ENCODE measurements around the gene ANGPTL8. TPM values are rescaled to one million over a fixed set of nuclear protein-coding genes. Genes with fewer than 3 reads are reported as not detected.
A peak's percentile ranks its signal among the peaks of the same experiment; 100 is the strongest.

The ANGPTL8 gene
- total and polyA plus RNA-seq, 5 experiments from 2014 or later = not detected

DNA sequence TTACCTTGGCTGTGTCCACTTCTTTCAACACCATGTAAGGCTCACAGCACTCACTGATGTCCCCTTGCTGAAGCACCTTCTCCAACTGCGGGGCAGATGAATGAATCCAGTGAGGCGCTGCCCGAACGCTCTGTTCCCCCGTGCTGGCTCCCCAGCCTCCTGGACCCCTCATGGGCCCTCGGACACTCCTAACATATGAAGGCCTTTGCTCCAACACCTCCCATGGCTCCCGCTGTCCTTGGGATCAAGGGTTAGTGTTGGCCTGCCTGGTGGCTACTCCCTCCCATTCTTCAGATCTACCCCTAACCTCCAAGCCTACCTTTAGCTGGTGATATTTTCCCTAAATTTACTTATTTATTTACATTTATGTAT lies 4.4 kb downstream of the ANGPTL8 start:
- H3K27me3 Mint-ChIP-seq = peaks cover 12 to 69% (median 33%) of the 10 kb centered on the region in 5 donors
- peaks cover 3 to 4% (median 3%) of the 10 kb centered on the region in 3 donors for H3K36me3 Mint-ChIP-seq
- H3K9me3 Mint-ChIP-seq = peaks cover 0 to 10% (median 4%) of the 10 kb centered on the region in 9 donors
- ATAC-seq = no peak
- peak overlapping the region in 5 of 10 donors; percentile 8 to 67 (median 39) for H3K4me3 Mint-ChIP-seq
- H3K27ac Mint-ChIP-seq = no peak overlapping the region
- DNase-seq = no peak
- H3K4me1 Mint-ChIP-seq = peaks cover 5 to 8% (median 5%) of the 10 kb centered on the region in 4 donors
- POLR2A ChIA-PET = no interaction called here

DNA sequence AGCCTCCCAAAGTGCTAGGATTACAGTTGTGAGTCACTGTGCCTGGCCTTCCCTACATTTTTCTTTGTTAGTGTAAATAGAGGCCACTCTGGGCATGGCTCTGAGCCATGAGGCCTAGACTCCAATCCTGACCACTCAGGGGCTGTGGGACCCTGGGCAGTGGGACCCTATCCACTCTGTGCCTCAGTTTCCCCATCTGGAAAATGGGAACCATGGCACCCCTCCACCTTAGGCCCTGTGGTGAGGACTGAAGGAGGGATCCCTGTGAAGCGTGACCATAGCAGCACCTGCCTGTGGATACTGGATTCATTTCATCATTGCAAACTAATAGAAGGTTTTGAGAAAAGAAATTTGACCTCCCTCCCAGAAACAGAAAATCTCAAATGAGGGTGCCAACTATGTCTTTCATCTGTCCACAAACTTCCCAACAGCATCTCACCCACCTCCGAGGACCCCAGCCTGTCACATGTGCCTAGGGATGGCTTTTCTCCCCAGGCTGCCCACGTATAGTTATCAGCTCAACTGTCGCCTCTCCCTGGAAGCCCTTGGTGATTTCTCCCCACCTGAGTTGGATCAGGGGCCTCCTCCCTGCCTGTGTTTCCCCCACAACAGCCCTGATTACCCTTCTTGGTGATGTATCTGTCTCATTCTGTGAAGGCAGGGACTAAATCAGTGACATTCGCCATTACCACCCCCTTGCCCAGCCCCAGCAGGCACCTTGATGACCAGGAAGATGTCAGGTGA lies 5.6 kb downstream of the ANGPTL8 start:
- no peak for ATAC-seq
- H3K4me3 Mint-ChIP-seq = no peak overlapping the region
- H3K27ac Mint-ChIP-seq = no peak overlapping the region
- POLR2A ChIA-PET = no interaction called here
- H3K36me3 Mint-ChIP-seq = peaks cover 0 to 3% (median 0%) of the 10 kb centered on the region in 3 donors
- H3K4me1 Mint-ChIP-seq = peaks cover 5 to 8% (median 5%) of the 10 kb centered on the region in 4 donors
- no peak for DNase-seq
- no peaks in the 10 kb centered on the region for H3K9me3 Mint-ChIP-seq
- H3K27me3 Mint-ChIP-seq = peaks cover 12 to 69% (median 33%) of the 10 kb centered on the region in 5 donors

DNA sequence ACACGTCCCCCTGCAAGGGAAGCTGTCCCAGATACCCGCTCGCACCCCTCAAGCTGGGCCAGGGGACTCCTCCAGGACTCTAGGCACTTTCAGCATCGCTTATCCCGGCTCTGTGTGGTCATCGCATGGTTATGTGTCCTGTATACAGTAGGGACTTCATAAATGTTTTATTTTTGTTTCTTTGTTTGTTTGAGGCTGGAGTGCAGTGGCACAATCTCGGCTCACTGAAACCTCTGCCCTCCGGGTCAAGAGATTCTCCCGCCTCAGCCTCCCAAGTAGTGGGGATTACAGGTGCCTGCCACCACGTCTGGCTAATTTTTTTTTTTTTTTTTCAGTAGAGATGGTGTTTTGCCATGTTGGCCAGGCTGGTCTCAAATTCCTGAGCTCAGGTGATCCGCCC lies 7.5 kb downstream of the ANGPTL8 start:
- Mint-ChIP-seq H3K27me3 (peaks cover 11 to 58% (median 25%) of the 10 kb centered on the region in 5 donors), H3K9me3 (no peaks in the 10 kb centered on the region), H3K4me3 (no peak overlapping the region), H3K4me1 (peaks cover 5 to 8% (median 5%) of the 10 kb centered on the region in 4 donors), H3K27ac (no peak overlapping the region), H3K36me3 (peaks cover 0 to 3% (median 0%) of the 10 kb centered on the region in 3 donors)
- DNase-seq (no peak), ATAC-seq (no peak)
- POLR2A ChIA-PET = no interaction called here

DNA sequence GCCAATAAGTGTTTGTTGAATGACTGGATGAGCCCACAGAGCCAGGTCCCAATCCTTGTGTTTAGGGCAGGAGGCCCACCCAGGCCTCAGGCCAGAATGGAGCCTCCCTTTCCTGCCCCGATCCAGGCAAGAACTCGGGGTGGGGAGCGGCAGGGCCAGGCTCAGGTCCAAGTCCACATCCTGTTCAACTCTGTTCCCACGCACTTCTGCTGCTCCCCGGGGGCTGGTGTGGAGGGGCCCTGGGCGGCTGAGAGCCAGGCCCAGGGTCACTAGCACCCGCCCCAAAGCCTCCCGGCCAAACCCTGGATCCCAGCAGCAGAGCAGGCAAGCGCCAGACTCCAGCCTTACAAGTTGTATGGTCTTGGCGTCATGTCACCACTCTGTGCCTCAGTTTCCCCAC lies 8.0 kb downstream of the ANGPTL8 start:
- DNase-seq (no peak), ATAC-seq (no peak)
- H3K4me3 Mint-ChIP-seq = no peak overlapping the region
- H3K9me3 Mint-ChIP-seq = no peaks in the 10 kb centered on the region
- H3K27me3 Mint-ChIP-seq = peaks cover 11 to 53% (median 25%) of the 10 kb centered on the region in 5 donors
- H3K36me3 Mint-ChIP-seq = peaks cover 0 to 3% (median 0%) of the 10 kb centered on the region in 3 donors
- H3K27ac Mint-ChIP-seq = no peak overlapping the region
- POLR2A ChIA-PET = no interaction called here
- H3K4me1 Mint-ChIP-seq = peaks cover 5 to 8% (median 5%) of the 10 kb centered on the region in 4 donors

DNA sequence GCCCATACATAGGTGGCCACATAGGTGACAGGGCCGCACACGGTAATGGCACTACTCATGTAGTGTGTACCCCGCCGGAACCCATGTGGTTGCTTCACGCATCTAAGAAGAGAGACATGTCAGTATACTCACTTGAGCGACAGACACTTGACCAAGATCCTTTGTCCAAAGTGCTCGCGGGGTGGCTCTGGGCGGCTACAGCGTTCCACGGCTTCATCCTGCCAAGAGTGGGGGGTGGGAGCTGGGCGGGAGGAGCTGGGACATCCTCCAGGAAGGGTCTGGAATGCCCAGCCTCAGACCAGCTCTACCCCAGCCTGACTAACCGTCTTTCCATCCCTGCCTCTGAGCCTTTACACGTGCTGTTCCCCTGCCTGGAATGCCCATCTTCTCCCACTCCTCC lies 8.5 kb downstream of the ANGPTL8 start:
- ATAC-seq (no peak), DNase-seq (no peak)
- Mint-ChIP-seq H3K36me3 (peaks cover 0 to 3% (median 0%) of the 10 kb centered on the region in 3 donors), H3K4me1 (peaks cover 5 to 8% (median 5%) of the 10 kb centered on the region in 4 donors), H3K4me3 (no peak overlapping the region), H3K27ac (no peak overlapping the region), H3K27me3 (peaks cover 9 to 48% (median 20%) of the 10 kb centered on the region in 5 donors), H3K9me3 (no peaks in the 10 kb centered on the region)
- POLR2A ChIA-PET = interaction anchor here (0.6 kb wide), 1 partner anchor 17 kb away, joined by 3 read pairs; no protein-coding TSS in a partner anchor

DNA sequence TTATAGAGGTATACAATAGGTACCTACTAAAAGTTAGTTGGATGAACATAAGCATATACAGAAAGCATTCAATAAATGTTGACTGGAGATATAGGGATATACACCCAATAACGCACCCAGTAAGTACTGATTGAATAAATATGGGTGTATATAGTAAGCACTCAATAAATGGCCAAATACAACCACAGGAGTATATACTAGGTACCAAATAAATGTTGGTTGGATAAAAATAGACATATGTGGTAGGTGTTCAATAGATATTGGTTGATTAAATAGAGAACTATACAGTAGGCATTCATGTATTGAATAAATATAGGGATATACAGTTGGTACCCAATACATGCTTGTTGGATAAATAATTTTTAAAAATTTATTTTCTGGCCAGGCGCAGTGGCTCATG lies 9.4 kb downstream of the ANGPTL8 start:
- POLR2A ChIA-PET = no interaction called here
- Mint-ChIP-seq H3K9me3 (no peaks in the 10 kb centered on the region), H3K4me3 (no peak overlapping the region), H3K27me3 (peaks cover 5 to 39% (median 16%) of the 10 kb centered on the region in 5 donors), H3K4me1 (peaks cover 0 to 2% (median 1%) of the 10 kb centered on the region in 4 donors), H3K27ac (no peak overlapping the region), H3K36me3 (peaks cover 0 to 3% (median 0%) of the 10 kb centered on the region in 3 donors)
- no peak for ATAC-seq
- no peak for DNase-seq

DNA sequence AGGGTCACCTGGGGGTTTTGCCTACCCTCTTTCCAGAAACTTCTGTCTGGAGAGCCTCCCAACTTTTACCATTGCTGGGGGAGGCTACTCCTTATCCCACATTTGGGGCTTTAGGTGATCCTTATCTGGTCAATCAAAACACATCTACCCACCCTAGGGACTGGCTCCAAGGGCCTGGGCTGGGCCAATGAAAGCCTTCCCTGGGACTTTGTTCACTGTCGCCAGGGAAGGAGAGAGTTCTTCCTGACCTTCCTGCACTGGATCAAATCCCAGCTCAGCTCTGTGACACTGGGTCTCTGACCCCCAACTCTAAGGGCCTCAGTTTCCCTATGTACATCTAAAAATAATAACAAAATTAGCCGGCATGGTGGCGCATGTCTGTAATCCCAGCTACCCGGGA lies 11.8 kb downstream of the ANGPTL8 start:
- no peaks in the 10 kb centered on the region for H3K4me1 Mint-ChIP-seq
- no peak overlapping the region for H3K27ac Mint-ChIP-seq
- H3K27me3 Mint-ChIP-seq = peaks cover 7 to 21% (median 14%) of the 10 kb centered on the region in 5 donors
- no peaks in the 10 kb centered on the region for H3K9me3 Mint-ChIP-seq
- peaks cover 0 to 3% (median 0%) of the 10 kb centered on the region in 3 donors for H3K36me3 Mint-ChIP-seq
- no peak overlapping the region for H3K4me3 Mint-ChIP-seq
- ATAC-seq (no peak), DNase-seq (no peak)
- POLR2A ChIA-PET = no interaction called here

DNA sequence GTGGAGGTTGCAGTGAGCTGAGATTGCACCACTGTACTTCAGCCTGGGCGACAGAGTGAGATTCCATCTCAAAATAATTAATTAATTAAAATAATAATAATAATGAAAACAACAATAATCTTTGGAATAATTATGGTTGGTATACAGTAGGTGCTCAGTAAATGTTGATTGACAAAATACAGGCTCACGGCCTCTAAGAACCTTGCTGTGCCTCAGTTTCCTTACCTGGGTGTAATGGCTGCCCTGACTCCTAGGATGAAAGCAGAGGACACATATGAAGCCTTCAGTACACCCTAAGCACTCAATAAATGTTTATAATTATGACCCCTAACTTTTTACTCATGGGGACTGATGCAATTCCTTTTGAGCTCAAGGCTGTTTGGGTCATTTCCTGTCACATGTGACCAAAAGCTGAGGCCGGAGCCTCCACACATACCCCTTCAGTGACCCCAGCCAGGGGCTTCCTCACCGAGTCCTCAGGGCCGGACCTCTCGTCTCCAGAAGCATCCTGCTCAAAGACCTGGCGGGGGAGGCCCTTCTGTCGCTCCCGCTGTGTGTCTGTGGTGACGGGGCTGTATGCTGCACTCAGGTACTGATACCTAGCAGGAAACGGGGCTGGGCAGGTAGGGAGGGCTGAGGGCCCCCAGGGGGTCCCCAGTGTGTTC lies 12.4 kb downstream of the ANGPTL8 start:
- no peak for ATAC-seq
- no peak overlapping the region for H3K27ac Mint-ChIP-seq
- H3K4me1 Mint-ChIP-seq = no peaks in the 10 kb centered on the region
- H3K27me3 Mint-ChIP-seq = peaks cover 3 to 15% (median 9%) of the 10 kb centered on the region in 5 donors
- H3K36me3 Mint-ChIP-seq = peaks cover 0 to under 1% (median 0%) of the 10 kb centered on the region in 3 donors
- DNase-seq = no peak
- H3K9me3 Mint-ChIP-seq = no peaks in the 10 kb centered on the region
- POLR2A ChIA-PET = no interaction called here
- H3K4me3 Mint-ChIP-seq = no peak overlapping the region

DNA sequence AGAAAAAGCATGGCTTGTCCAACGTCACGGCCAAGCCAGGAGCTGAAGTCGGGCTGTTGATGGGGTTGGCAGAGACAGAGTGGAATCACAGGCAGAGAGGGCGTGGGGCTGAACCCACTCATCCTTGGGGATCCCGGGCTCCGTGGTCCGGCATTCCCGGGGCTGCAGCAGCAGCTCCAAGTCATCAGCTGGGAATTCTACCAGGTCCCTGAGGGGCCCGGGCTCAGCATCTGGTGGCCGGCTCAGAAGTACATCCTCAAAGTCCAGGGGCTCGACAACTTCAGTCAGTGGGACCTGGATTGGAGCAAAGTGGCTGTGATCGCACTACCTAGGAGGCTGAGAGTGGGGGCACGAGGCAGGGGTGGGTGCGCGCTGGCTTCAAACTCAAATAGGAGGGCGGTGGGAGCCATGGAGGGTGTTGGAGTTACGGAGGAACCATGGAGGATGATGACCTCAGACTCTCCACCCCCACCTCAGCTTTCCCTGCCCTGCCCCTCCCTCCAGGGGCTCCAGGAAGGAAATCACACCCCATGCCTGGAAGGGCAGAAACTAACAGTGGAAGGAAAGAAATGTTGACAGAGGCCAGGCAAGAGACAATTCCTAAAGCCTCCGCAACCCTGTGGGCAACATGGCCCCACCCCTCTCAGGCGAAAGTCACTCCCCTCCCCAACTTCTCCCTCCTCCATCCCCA lies 13.4 kb downstream of the ANGPTL8 start:
- DNase-seq (no peak), ATAC-seq (no peak)
- Mint-ChIP-seq H3K4me3 (no peak overlapping the region), H3K27me3 (peaks cover 1 to 9% (median 4%) of the 10 kb centered on the region in 5 donors), H3K36me3 (no peaks in the 10 kb centered on the region), H3K4me1 (no peaks in the 10 kb centered on the region), H3K9me3 (no peaks in the 10 kb centered on the region), H3K27ac (no peak overlapping the region)
- POLR2A ChIA-PET = no interaction called here

DNA sequence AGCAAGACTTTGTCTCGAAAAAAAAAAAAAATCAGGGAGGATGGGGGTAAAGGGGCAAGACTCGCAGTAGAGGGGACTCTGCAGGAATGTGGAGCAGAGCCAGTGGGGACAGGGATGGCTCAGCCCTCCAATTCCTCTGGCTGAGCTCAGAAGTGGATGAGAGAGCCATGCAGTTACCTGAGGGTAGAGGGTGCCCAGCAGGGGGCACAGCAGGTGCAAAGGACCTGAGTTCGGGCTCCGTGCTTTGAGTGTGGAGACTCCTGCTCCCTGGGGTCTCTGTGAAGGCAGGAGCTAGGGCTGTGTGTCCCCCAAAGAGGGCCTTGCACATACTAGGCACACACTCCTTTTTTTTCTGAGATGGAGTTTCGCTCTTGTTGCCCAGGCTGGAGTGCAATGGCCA lies 15.2 kb downstream of the ANGPTL8 start:
- DNase-seq (no peak), ATAC-seq (no peak)
- Mint-ChIP-seq H3K36me3 (peaks cover 0 to 2% (median 0%) of the 10 kb centered on the region in 3 donors), H3K4me1 (no peaks in the 10 kb centered on the region), H3K27ac (no peak overlapping the region), H3K27me3 (peaks cover 0 to 8% (median 3%) of the 10 kb centered on the region in 5 donors), H3K4me3 (no peak overlapping the region), H3K9me3 (no peaks in the 10 kb centered on the region)
- POLR2A ChIA-PET = no interaction called here

DNA sequence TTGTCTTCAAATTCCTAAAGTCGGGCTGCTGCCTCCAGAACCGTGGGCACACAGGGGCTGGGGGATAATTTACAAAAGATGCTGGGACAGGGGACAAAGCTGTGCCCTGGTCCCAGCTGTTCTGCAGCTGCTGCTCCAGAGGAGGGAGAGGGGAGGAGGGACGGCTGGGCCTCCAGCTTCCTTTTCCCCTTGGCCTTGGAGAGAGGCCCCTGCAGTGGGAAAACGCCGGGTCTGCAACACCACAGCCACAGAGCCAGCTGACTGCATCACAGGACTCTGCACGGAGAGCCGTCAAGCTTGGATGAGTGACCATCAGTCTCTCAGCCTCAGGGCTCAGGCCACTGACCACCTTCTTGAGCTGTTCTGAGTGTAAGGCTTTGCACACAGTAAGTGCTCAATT lies 16.8 kb downstream of the ANGPTL8 start:
- DNase-seq = no peak
- H3K9me3 Mint-ChIP-seq = peaks cover 0 to 2% (median 0%) of the 10 kb centered on the region in 9 donors
- no peak for ATAC-seq
- H3K27me3 Mint-ChIP-seq = peaks cover 6 to 19% (median 7%) of the 10 kb centered on the region in 5 donors
- peaks cover 0 to 4% (median 0%) of the 10 kb centered on the region in 3 donors for H3K36me3 Mint-ChIP-seq
- no peak overlapping the region for H3K4me3 Mint-ChIP-seq
- no peak overlapping the region for H3K27ac Mint-ChIP-seq
- POLR2A ChIA-PET = no interaction called here
- peaks cover 0 to 4% (median 2%) of the 10 kb centered on the region in 4 donors for H3K4me1 Mint-ChIP-seq

DNA sequence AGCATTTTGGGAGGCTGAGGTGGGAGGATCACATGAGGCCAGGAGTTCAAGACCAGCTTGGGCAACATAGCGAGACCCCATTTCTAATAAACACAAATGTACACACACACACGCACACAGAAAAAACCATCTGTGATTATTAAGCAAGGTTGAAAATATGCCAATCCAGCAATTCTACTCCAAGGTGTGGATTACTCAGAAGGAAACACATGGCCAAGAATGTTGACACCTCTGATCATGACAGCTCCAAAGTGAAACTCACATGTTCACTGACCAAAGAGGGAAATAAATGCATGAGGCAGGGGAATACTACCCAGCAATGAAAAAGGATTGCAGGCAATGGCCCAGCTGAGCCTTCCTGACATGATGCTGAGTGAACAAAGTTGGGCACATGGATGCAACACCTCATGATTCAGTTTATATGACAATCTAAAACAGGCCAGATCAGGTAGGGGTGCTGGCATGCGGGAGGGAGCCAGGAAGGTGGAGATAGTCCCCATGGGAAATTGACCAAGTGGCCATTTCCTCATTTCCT lies 18.5 kb downstream of the ANGPTL8 start:
- peaks cover 0 to 2% (median 0%) of the 10 kb centered on the region in 9 donors for H3K9me3 Mint-ChIP-seq
- H3K27me3 Mint-ChIP-seq = peaks cover 8 to 26% (median 12%) of the 10 kb centered on the region in 5 donors
- no peak for DNase-seq
- H3K27ac Mint-ChIP-seq = no peak overlapping the region
- POLR2A ChIA-PET = interaction anchor here (0.7 kb wide), 1 partner anchor 266 kb away, joined by 3 read pairs; no protein-coding TSS in a partner anchor
- no peak for ATAC-seq
- peaks cover 0 to 4% (median 0%) of the 10 kb centered on the region in 3 donors for H3K36me3 Mint-ChIP-seq
- H3K4me1 Mint-ChIP-seq = peaks cover 0 to 6% (median 3%) of the 10 kb centered on the region in 4 donors
- no peak overlapping the region for H3K4me3 Mint-ChIP-seq

All from naive thymus-derived CD8-positive, alpha-beta T cell (primary cell).